NT2/D1 (cell line): ENCODE measurements around the gene KCNJ15.

ENCODE experiments used
- DNase-seq: peaks from one replicate; pipeline ENCODE4 v3.0.0-alpha.2; 2011; ENCODE audit warnings: low read depth, low spot score
- H3K27me3 ChIP-seq: 2 replicates; pipeline ENCODE4 v1.6.0; 2011; ENCODE audit warnings: mild to moderate bottlenecking; ENCODE audit not compliant: insufficient read length, insufficient read depth
- H3K36me3 ChIP-seq: 2 replicates; pipeline ENCODE4 v1.6.1; 2011; ENCODE audit warnings: mild to moderate bottlenecking, low read length, mixed read lengths; ENCODE audit not compliant: insufficient read depth, insufficient read length
- H3K4me1 ChIP-seq: 2 replicates; pipeline ENCODE4 v1.5.1; 2011; ENCODE audit not compliant: insufficient read depth, insufficient read length
- H3K4me3 ChIP-seq: 2 replicates; pipeline ENCODE4 v1.5.1; 2011; ENCODE audit warnings: low read depth; ENCODE audit not compliant: insufficient read length
- H3K9ac ChIP-seq: 2 replicates; pipeline ENCODE4 v1.6.0; 2011; ENCODE audit warnings: low read depth; ENCODE audit not compliant: insufficient read length
- H3K9me3 ChIP-seq: 2 replicates; pipeline ENCODE4 v1.5.1; 2011; ENCODE audit warnings: mild to moderate bottlenecking, low read length; ENCODE audit not compliant: insufficient read depth
- SUZ12 ChIP-seq: IDR thresholded peaks from 2 replicates; pipeline ENCODE4 v1.6.1; 2011; ENCODE audit not compliant: insufficient read length, insufficient read depth; ENCODE audit errors: extremely low read depth
- YY1 ChIP-seq: IDR thresholded peaks from 2 replicates; pipeline ENCODE4 v1.6.1; 2011; ENCODE audit not compliant: insufficient read length, insufficient read depth
- ZNF274 ChIP-seq: IDR thresholded peaks from 2 replicates; pipeline ENCODE4 v1.6.1; 2011; ENCODE audit warnings: mild to moderate bottlenecking, low read depth, low read length

KCNJ15 gene

GRCh38 chr21:38236232-38236631, 20.6 kb upstream of the KCNJ15 start:
- Histone ChIP-seq H3K36me3 (no peaks in the 10 kb centered on the region), H3K9me3 (peaks cover 5% of the 10 kb centered on the region), H3K9ac (no peak overlapping the region), H3K4me1 (no peaks in the 10 kb centered on the region), H3K4me3 (no peak overlapping the region), H3K27me3 (no peaks in the 10 kb centered on the region)
- DNase-seq, result no peak
- TF ChIP-seq SUZ12 (no peak), YY1 (no peak), ZNF274 (no peak)

GRCh38 chr21:38239672-38240071, 17.1 kb upstream of the KCNJ15 start:
- no peaks in the 10 kb centered on the region for H3K36me3 ChIP-seq
- DNase-seq, result no peak
- TF ChIP-seq YY1, result no peak
- TF ChIP-seq ZNF274, result no peak
- no peak for TF ChIP-seq SUZ12
- no peak overlapping the region for H3K4me3 ChIP-seq
- no peaks in the 10 kb centered on the region for H3K4me1 ChIP-seq
- H3K9me3 ChIP-seq, result no peaks in the 10 kb centered on the region; the same call in 1 of the 2 replicates
- H3K9ac ChIP-seq, result no peak overlapping the region
- H3K27me3 ChIP-seq, result no peaks in the 10 kb centered on the region

- Histone ChIP-seq H3K27me3 (no peaks in the 10 kb centered on the region), H3K9ac (no peak overlapping the region), H3K9me3 (no peaks in the 10 kb centered on the region; the same call in 1 of the 2 replicates), H3K4me1 (no peaks in the 10 kb centered on the region), H3K36me3 (no peaks in the 10 kb centered on the region), H3K4me3 (no peak overlapping the region)
- TF ChIP-seq ZNF274, result no peak
- no peak for TF ChIP-seq YY1
- no peak for TF ChIP-seq SUZ12
- DNase-seq, result no peak
These were observed 16.7 kb upstream of the KCNJ15 start for GRCh38 chr21:38240129-38240528.

GRCh38 chr21:38241029-38241740, 15.6 kb upstream of the KCNJ15 start:
- TF ChIP-seq YY1, result no peak
- no peak for TF ChIP-seq ZNF274
- no peak for TF ChIP-seq SUZ12
- H3K9me3 ChIP-seq, result no peaks in the 10 kb centered on the region; the same call in 1 of the 2 replicates
- no peaks in the 10 kb centered on the region for H3K27me3 ChIP-seq
- no peaks in the 10 kb centered on the region for H3K4me1 ChIP-seq
- no peak overlapping the region for H3K9ac ChIP-seq
- no peak for DNase-seq
- H3K36me3 ChIP-seq, result no peaks in the 10 kb centered on the region
- H3K4me3 ChIP-seq, result no peak overlapping the region

GRCh38 chr21:38242061-38242460, 14.7 kb upstream of the KCNJ15 start:
- no peaks in the 10 kb centered on the region for H3K4me1 ChIP-seq

GRCh38 chr21:38243732-38244406, 12.9 kb upstream of the KCNJ15 start:
- Histone ChIP-seq H3K4me3 (no peak overlapping the region), H3K4me1 (no peaks in the 10 kb centered on the region), H3K9ac (no peak overlapping the region), H3K36me3 (no peaks in the 10 kb centered on the region), H3K9me3 (no peaks in the 10 kb centered on the region), H3K27me3 (no peaks in the 10 kb centered on the region)
- TF ChIP-seq SUZ12, result no peak
- TF ChIP-seq YY1, result no peak
- TF ChIP-seq ZNF274, result no peak
- DNase-seq, result no peak

More at GRCh38 chr21:38242061-38242460, 14.7 kb upstream of the KCNJ15 start:
- H3K9ac ChIP-seq, result no peak overlapping the region
- no peak for TF ChIP-seq YY1
- TF ChIP-seq ZNF274, result no peak
- no peak for TF ChIP-seq SUZ12
- H3K36me3 ChIP-seq, result no peaks in the 10 kb centered on the region
- H3K27me3 ChIP-seq, result no peaks in the 10 kb centered on the region
- H3K4me3 ChIP-seq, result no peak overlapping the region
- DNase-seq, result no peak
- no peaks in the 10 kb centered on the region; the same call in 1 of the 2 replicates for H3K9me3 ChIP-seq

- TF ChIP-seq YY1 (no peak), SUZ12 (no peak), ZNF274 (no peak)
- DNase-seq, result no peak
- Histone ChIP-seq H3K9me3 (no peaks in the 10 kb centered on the region), H3K27me3 (no peaks in the 10 kb centered on the region), H3K4me1 (no peaks in the 10 kb centered on the region), H3K36me3 (no peaks in the 10 kb centered on the region), H3K9ac (no peak overlapping the region), H3K4me3 (no peak overlapping the region)
These were observed 12.4 kb upstream of the KCNJ15 start for GRCh38 chr21:38244407-38244787.
